Neural cell (in vitro differentiated cells): ENCODE results near the gene GPRC5B. TPM values are rescaled to one million over a fixed set of nuclear protein-coding genes. Genes with fewer than 3 reads are reported as not detected.

ENCODE experiments used
- H2AFZ ChIP-seq: fragments of 200-600, 300-800 bp; sonication (generic), shearing (Covaris generic); 2 replicates; pipeline ENCODE4 v1.6.0; 2014; ENCODE audit warnings: low read depth, mild to moderate bottlenecking, antibody characterized with exemption, low read length, moderate library complexity
- H3F3A ChIP-seq: fragments of 200-600 bp; shearing (Covaris generic); 2 replicates; pipeline ENCODE4 v1.6.1; 2016; ENCODE audit warnings: mild to moderate bottlenecking, moderate library complexity, mixed read lengths, antibody characterized with exemption, low read length; ENCODE audit not compliant: insufficient read depth, poor library complexity, severe bottlenecking
- H3K27ac ChIP-seq: fragments of 200-600, 300-800 bp; sonication (generic), shearing (Covaris generic); 2 replicates; pipeline ENCODE4 v1.5.1; 2014; ENCODE audit warnings: mild to moderate bottlenecking, low read length, moderate library complexity
- H3K27me3 ChIP-seq: fragments of 300-800, 200-600 bp; sonication (generic), shearing (Covaris generic); 2 replicates; pipeline ENCODE4 v1.6.0; 2014; ENCODE audit warnings: mild to moderate bottlenecking, low read depth, low read length, moderate library complexity; ENCODE audit not compliant: insufficient read depth
- H3K36me3 ChIP-seq: fragments of 300-800, 200-600 bp; sonication (generic), shearing (Covaris generic); 2 replicates; pipeline ENCODE4 v1.5.1; 2014; ENCODE audit warnings: mild to moderate bottlenecking, antibody characterized with exemption, low read length, moderate library complexity; ENCODE audit not compliant: insufficient read depth
- H3K4me2 ChIP-seq: fragments of 300-800, 200-600 bp; sonication (generic), shearing (Covaris generic); 2 replicates; pipeline ENCODE4 v1.6.0; 2014; ENCODE audit warnings: mild to moderate bottlenecking, low read length
- H3K4me3 ChIP-seq: fragments of 300-800, 200-600 bp; sonication (generic), shearing (Covaris generic); 2 replicates; pipeline ENCODE4 v1.5.1; 2014; ENCODE audit warnings: mild to moderate bottlenecking, low read length, moderate library complexity
- H3K79me2 ChIP-seq: fragments of 200-600 bp; shearing (Covaris generic); replicated peaks from 2 replicates; pipeline ENCODE4 v1.6.0; 2014; ENCODE audit warnings: mild to moderate bottlenecking, low read length, moderate library complexity; ENCODE audit not compliant: insufficient read depth
- H3K9ac ChIP-seq: fragments of 300-800, 200-600 bp; sonication (generic), shearing (Covaris generic); 2 replicates; pipeline ENCODE4 v1.6.1; 2016; ENCODE audit warnings: mild to moderate bottlenecking, low read length, mixed read lengths
- H3K9me2 ChIP-seq: fragments of 200-600 bp; shearing (Covaris generic); 2 replicates; pipeline ENCODE4 v1.6.1; 2016; ENCODE audit warnings: mild to moderate bottlenecking, low read length, mixed read lengths; ENCODE audit not compliant: insufficient read depth
- H3K9me3 ChIP-seq: fragments of 200-600, 300-800 bp; sonication (generic), shearing (Covaris generic); 2 replicates; pipeline ENCODE4 v1.6.1; 2016; ENCODE audit warnings: mild to moderate bottlenecking, mixed run types, low read length, moderate library complexity, mixed read lengths
- H4K20me1 ChIP-seq: fragments of 200-600 bp; shearing (Covaris generic); 2 replicates; pipeline ENCODE4 v1.6.1; 2016; ENCODE audit warnings: mild to moderate bottlenecking, mixed run types; ENCODE audit not compliant: insufficient read depth
- CTCF ChIP-seq: fragments of 450-650 bp; IDR thresholded peaks from 2 replicates; pipeline ENCODE4 v1.5.1; 2014; ENCODE audit warnings: antibody characterized with exemption, mild to moderate bottlenecking, moderate library complexity; ENCODE audit not compliant: poor library complexity, severe bottlenecking
- EP300 ChIP-seq: fragments of 450-650 bp; conservative IDR thresholded peaks from 2 replicates; pipeline ENCODE4 v1.6.1; 2014; ENCODE audit warnings: antibody characterized with exemption, mild to moderate bottlenecking, moderate library complexity; ENCODE audit not compliant: poor library complexity, severe bottlenecking
- EZH2 ChIP-seq: fragments of 200-600, 300-800 bp; shearing (Covaris generic), sonication (generic); IDR thresholded peaks from 2 replicates; pipeline ENCODE4 v1.6.1; 2014; ENCODE audit warnings: antibody characterized with exemption, low read length, borderline replicate concordance, mild to moderate bottlenecking; ENCODE audit not compliant: insufficient read depth, poor library complexity, severe bottlenecking
- MXI1 ChIP-seq: fragments of 450-650 bp; conservative IDR thresholded peaks from 2 replicates; pipeline ENCODE4 v1.6.1; 2014; ENCODE audit warnings: antibody characterized with exemption, mild to moderate bottlenecking; ENCODE audit not compliant: poor library complexity, severe bottlenecking
- POLR2AphosphoS5 ChIP-seq: IDR thresholded peaks from 2 replicates; pipeline ENCODE4 v1.6.1; 2012
- RAD21 ChIP-seq: fragments of 450-650 bp; conservative IDR thresholded peaks from 2 replicates; pipeline ENCODE4 v1.6.1; 2014; ENCODE audit warnings: antibody characterized with exemption, mild to moderate bottlenecking, moderate library complexity
- REST ChIP-seq: IDR thresholded peaks from 2 replicates; pipeline ENCODE4 v1.6.1; 2012; ENCODE audit warnings: borderline replicate concordance
- SMC3 ChIP-seq: fragments of 450-650 bp; conservative IDR thresholded peaks from 2 replicates; pipeline ENCODE4 v1.6.1; 2014; ENCODE audit warnings: antibody characterized with exemption, mild to moderate bottlenecking, moderate library complexity; ENCODE audit not compliant: poor library complexity
- TAF1 ChIP-seq: IDR thresholded peaks from 2 replicates; pipeline ENCODE4 v1.6.1; 2012; ENCODE audit warnings: low read depth
- polyA plus RNA-seq: library from polyadenylated mRNA; depleted of rRNA; stranded (reverse); fragments of >200 nt; gene quantifications from 2 replicates; pipeline ENCODE4 v1.2.3, GENCODE V29; 2014

GPRC5B gene
- polyA plus RNA-seq, 1 donor from 2014 or later = 25.4 TPM

GRCh38 chr16:19926449-19927390 is 42.1 kb upstream of the GPRC5B start:
- Histone ChIP-seq H3K36me3 (no peaks in the 10 kb centered on the region), H3K9me3 (no peaks in the 10 kb centered on the region), H3F3A (no peaks in the 10 kb centered on the region), H3K27me3 (no peaks in the 10 kb centered on the region), H3K9ac (no peak overlapping the region), H4K20me1 (no peaks in the 10 kb centered on the region), H3K79me2 (no peaks in the 10 kb centered on the region), H3K27ac (no peak overlapping the region), H2AFZ (no peak overlapping the region), H3K4me2 (no peak overlapping the region), H3K4me3 (no peak overlapping the region), H3K9me2 (no peaks in the 10 kb centered on the region)
- TF ChIP-seq POLR2AphosphoS5 (no peak), MXI1 (no peak), EP300 (no peak), RAD21 (no peak), CTCF (no peak), TAF1 (no peak), SMC3 (no peak), EZH2 (no peak), REST (no peak)

GRCh38 chr16:19923396-19923795 is 38.7 kb upstream of the GPRC5B start:
- Histone ChIP-seq H3K4me2 (no peak overlapping the region), H3K27ac (no peak overlapping the region), H3F3A (no peaks in the 10 kb centered on the region), H3K9ac (no peak overlapping the region), H3K9me3 (no peaks in the 10 kb centered on the region), H2AFZ (no peak overlapping the region), H3K9me2 (no peaks in the 10 kb centered on the region), H3K79me2 (no peaks in the 10 kb centered on the region), H3K4me3 (no peak overlapping the region), H3K27me3 (no peaks in the 10 kb centered on the region), H4K20me1 (no peaks in the 10 kb centered on the region), H3K36me3 (no peaks in the 10 kb centered on the region)
- TF ChIP-seq MXI1 = no peak
- no peak for TF ChIP-seq SMC3
- no peak for TF ChIP-seq REST
- TF ChIP-seq POLR2AphosphoS5 = no peak
